ENCODE results near the gene MRPL4.

- TF ChIP-seq, protein P1, sequence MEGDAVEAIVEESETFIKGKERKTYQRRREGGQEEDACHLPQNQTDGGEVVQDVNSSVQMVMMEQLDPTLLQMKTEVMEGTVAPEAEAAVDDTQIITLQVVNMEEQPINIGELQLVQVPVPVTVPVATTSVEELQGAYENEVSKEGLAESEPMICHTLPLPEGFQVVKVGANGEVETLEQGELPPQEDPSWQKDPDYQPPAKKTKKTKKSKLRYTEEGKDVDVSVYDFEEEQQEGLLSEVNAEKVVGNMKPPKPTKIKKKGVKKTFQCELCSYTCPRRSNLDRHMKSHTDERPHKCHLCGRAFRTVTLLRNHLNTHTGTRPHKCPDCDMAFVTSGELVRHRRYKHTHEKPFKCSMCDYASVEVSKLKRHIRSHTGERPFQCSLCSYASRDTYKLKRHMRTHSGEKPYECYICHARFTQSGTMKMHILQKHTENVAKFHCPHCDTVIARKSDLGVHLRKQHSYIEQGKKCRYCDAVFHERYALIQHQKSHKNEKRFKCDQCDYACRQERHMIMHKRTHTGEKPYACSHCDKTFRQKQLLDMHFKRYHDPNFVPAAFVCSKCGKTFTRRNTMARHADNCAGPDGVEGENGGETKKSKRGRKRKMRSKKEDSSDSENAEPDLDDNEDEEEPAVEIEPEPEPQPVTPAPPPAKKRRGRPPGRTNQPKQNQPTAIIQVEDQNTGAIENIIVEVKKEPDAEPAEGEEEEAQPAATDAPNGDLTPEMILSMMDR (IDR thresholded peaks at IDR 0.05), result no peak
- no peak for TF ChIP-seq ZNF423 (CRISPR knock-in tag; IDR thresholded peaks at IDR 0.05)
Observed at GRCh38 chr19:10230173-10230860, 21.7 kb upstream of the MRPL4 start.

All from WTC11 (cell line).